Skeletal muscle satellite cell (primary cell): ENCODE measurements around the gene SNTB2.
"Not testable (repeated sequence)": the region's sequence is repeated elsewhere in the genome, so short reads cannot be mapped to it uniquely, and the experiment has no call there.

Experiments
- H3K27me3 ChIP-seq: 2 replicates; pipeline ENCODE4 v1.7.0; 2013; ENCODE audit warnings: low read length; ENCODE audit not compliant: control insufficient read depth, insufficient read depth
- H3K36me3 ChIP-seq: 2 replicates; pipeline ENCODE4 v1.7.0; 2013; ENCODE audit warnings: mild to moderate bottlenecking, control low read depth, low read length; ENCODE audit not compliant: insufficient read depth
- H3K4me1 ChIP-seq: 2 replicates; pipeline ENCODE4 v1.7.0; 2013; ENCODE audit warnings: low read length; ENCODE audit not compliant: control insufficient read depth, insufficient read depth
- H3K4me2 ChIP-seq: 2 replicates; pipeline ENCODE4 v1.7.0; 2013; ENCODE audit warnings: mild to moderate bottlenecking, low read length
- H3K4me3 ChIP-seq: 2 replicates; pipeline ENCODE4 v1.7.0; 2013; ENCODE audit warnings: low read length
- H3K9ac ChIP-seq: 2 replicates; pipeline ENCODE4 v1.7.0; 2013; ENCODE audit warnings: mild to moderate bottlenecking, low read depth, low read length, moderate library complexity
- H3K9me3 ChIP-seq: replicated peaks from 2 replicates; pipeline ENCODE4 v1.7.0; 2013; ENCODE audit warnings: mild to moderate bottlenecking, control low read depth, low read length

Gene SNTB2

GRCh38 chr16:69270831-69271230, 83.9 kb downstream of the SNTB2 start:
- Histone ChIP-seq H3K27me3 (no peaks in the 10 kb centered on the region), H3K9ac (no peak overlapping the region), H3K36me3 (peaks cover 2% of the 10 kb centered on the region), H3K4me3 (no peak overlapping the region), H3K4me1 (peaks cover 32% of the 10 kb centered on the region), H3K4me2 (no peak overlapping the region), H3K9me3 (no peaks in the 10 kb centered on the region)

DNA sequence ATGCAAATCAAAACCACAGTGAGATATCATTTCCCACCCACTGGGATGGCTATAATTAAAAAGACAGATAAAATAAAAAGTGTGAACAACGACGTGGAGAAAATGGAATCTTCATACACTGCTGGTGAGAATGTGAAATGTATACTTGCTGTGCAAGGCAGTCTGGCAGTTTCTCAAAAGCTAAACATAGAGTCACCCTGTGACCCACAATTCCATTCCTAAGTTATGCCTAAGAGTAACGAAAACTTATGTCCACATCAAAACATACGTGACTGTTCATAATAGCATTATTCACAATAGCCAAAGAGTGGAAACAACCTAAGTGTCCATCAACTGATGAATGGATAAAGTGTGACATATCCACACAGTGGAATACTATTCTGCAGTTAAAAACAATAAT, 86.0 kb downstream of the SNTB2 start:
- H3K4me1 ChIP-seq, result peaks cover 49% of the 10 kb centered on the region
- H3K36me3 ChIP-seq, result peaks cover 2% of the 10 kb centered on the region
- no peaks in the 10 kb centered on the region for H3K9me3 ChIP-seq
- H3K27me3 ChIP-seq, result no peaks in the 10 kb centered on the region
- no peak overlapping the region for H3K4me2 ChIP-seq
- no peak overlapping the region for H3K4me3 ChIP-seq
- no peak overlapping the region for H3K9ac ChIP-seq

DNA sequence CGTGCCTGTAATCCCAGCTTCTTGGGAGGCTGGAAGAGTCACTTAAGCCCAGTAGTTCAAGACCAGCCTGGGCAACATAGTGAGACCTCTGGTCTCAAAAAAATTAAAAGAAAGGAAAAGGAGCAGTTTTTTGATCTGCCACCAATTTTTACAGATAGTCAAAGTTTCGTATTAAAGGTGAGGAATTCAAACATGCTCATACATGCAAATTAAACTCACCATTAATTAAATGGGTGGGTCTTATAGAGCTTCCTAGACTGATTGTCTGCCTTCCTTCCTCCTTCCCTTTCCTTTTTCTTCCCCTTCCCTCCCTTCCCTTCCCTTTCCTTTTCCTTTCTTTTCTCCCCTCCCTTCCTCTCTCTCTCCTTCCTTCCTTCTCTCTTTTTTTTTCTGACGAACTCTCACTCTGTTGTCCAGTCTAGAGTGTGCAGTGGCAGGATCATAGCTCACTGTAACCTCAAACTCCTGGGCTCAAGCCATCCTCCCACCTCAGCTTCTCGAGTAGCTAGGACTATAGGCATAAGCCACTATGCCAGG, 87.8 kb downstream of the SNTB2 start:
- Histone ChIP-seq H3K4me1 (peaks cover 49% of the 10 kb centered on the region), H3K4me3 (no peak overlapping the region), H3K9me3 (no peaks in the 10 kb centered on the region), H3K36me3 (peaks cover 2% of the 10 kb centered on the region), H3K4me2 (no peak overlapping the region), H3K9ac (no peak overlapping the region), H3K27me3 (no peaks in the 10 kb centered on the region)

DNA sequence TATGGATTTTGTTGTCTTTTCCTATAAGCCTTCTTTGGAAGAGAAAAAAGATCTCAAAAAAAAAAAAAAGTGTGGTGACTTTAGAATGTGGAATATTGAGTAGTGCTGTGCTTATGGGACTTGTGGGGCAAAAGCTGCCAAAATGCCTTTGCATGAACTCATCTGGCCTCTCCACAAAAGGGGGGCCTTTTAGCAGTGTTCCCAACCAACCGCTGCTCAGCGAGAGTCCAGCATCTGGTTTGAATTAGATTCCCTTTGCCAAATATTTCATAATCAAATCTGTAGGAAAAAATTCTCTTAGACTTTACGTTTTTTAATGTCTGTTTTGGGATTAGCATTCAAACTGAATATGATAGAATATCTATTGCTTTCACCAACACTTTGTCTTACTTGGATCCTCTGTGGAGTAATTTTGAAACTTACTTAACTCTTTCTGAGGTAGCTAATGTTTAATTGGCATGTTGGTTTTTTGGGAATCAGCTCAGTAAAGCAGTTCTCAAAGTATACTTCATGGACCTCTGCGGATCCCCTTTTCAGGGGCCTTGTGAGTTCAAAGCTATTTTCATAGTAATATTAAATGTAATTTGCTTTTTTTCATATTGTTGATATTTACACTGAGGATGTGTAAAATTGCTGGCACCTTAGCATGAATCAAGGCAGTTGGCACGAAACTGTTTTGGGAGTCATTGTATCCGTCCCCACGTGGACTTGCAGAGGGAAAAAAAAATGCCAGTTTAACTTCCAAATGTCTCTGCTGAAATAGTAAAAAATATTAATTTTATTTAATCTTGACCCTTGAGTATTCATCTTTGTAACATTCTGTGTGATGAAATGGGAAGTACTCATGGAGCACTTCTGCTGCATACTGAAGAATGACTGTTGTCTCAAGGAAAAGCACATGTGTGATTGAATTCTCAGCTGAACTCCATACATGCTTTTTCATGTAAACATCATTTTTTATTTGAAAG, 89.5 kb downstream of the SNTB2 start:
- H3K27me3 ChIP-seq, result no peaks in the 10 kb centered on the region
- H3K4me2 ChIP-seq, result peak overlapping the region; percentile 77
- peak overlapping the region; percentile 28 for H3K4me3 ChIP-seq
- no peaks in the 10 kb centered on the region for H3K9me3 ChIP-seq
- H3K36me3 ChIP-seq, result no peaks in the 10 kb centered on the region
- peaks cover 39% of the 10 kb centered on the region for H3K4me1 ChIP-seq
- H3K9ac ChIP-seq, result peak overlapping the region; percentile 69

GRCh38 chr16:69277413-69277812, 90.4 kb downstream of the SNTB2 start:
- Histone ChIP-seq H3K9me3 (no peaks in the 10 kb centered on the region), H3K9ac (no peak overlapping the region), H3K4me2 (no peak overlapping the region), H3K4me3 (no peak overlapping the region), H3K4me1 (peaks cover 39% of the 10 kb centered on the region), H3K27me3 (no peaks in the 10 kb centered on the region), H3K36me3 (no peaks in the 10 kb centered on the region)

GRCh38 chr16:69283851-69284250, 96.9 kb downstream of the SNTB2 start:
- H3K9me3 ChIP-seq, result no peaks in the 10 kb centered on the region
- no peak overlapping the region for H3K4me3 ChIP-seq
- H3K4me2 ChIP-seq, result no peak overlapping the region
- H3K36me3 ChIP-seq, result peaks cover 16% of the 10 kb centered on the region
- peaks cover 7% of the 10 kb centered on the region for H3K4me1 ChIP-seq
- H3K27me3 ChIP-seq, result no peaks in the 10 kb centered on the region
- no peak overlapping the region for H3K9ac ChIP-seq

DNA sequence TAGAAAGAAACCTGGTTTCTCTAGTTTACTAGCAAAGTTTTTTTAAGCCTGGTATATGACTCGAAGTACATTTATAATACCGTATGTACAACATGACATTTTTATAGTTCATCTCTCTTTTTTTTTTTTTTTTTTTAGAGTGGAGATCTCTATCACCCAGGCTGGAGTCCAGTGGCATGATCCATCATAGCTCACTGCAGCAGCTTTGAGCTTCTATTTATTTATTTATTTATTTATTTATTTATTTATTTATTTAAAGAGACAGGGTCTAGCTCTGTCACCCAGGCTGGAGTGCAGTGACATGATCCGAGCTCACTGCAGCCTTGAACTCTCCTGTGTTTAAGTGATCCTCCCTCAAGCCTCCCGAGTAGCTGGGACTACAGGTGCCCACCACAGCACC, 98.3 kb downstream of the SNTB2 start:
- peaks cover 7% of the 10 kb centered on the region for H3K4me1 ChIP-seq
- H3K36me3 ChIP-seq, result peaks cover 16% of the 10 kb centered on the region
- no peak overlapping the region for H3K4me3 ChIP-seq
- no peaks in the 10 kb centered on the region for H3K27me3 ChIP-seq
- H3K4me2 ChIP-seq, result no peak overlapping the region
- no peak overlapping the region for H3K9ac ChIP-seq
- no peaks in the 10 kb centered on the region for H3K9me3 ChIP-seq

GRCh38 chr16:69286941-69287713, 100.2 kb downstream of the SNTB2 start:
- peaks cover 16% of the 10 kb centered on the region for H3K36me3 ChIP-seq
- no peak overlapping the region for H3K4me2 ChIP-seq
- H3K4me1 ChIP-seq, result peaks cover 7% of the 10 kb centered on the region
- no peaks in the 10 kb centered on the region for H3K9me3 ChIP-seq
- H3K27me3 ChIP-seq, result no peaks in the 10 kb centered on the region
- H3K4me3 ChIP-seq, result no peak overlapping the region
- H3K9ac ChIP-seq, result peak overlapping the region; percentile 22

DNA sequence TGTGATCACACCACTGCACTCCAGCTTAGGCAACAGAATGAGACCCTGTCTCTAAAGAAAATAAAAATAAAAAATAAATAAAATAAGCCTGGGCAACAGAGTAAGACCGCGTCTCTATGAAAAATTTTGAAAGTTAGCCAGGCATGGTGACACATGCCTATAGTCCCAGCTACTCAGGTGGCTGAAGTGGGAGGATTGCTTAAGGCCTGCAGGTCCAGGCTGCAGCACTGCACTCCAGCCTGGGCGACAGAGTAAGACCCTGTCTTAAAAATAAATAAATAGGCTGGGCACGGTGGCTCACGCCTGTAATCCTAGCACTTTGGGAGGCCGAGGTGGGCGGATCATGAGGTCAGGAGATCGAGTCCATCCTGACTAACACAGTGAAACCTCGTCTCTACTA, 104.7 kb downstream of the SNTB2 start:
- H3K9ac ChIP-seq, H3K27me3 ChIP-seq, H3K9me3 ChIP-seq, H3K4me2 ChIP-seq, H3K4me1 ChIP-seq, H3K4me3 ChIP-seq, H3K36me3 ChIP-seq: not testable (repeated sequence)

- Histone ChIP-seq H3K4me1 (no peaks in the 10 kb centered on the region), H3K27me3 (no peaks in the 10 kb centered on the region), H3K4me3 (no peak overlapping the region), H3K4me2 (no peak overlapping the region), H3K36me3 (peaks cover 3% of the 10 kb centered on the region), H3K9ac (no peak overlapping the region), H3K9me3 (no peaks in the 10 kb centered on the region)
Measured at GRCh38 chr16:69293401-69293800, 106.4 kb downstream of the SNTB2 start.

- Histone ChIP-seq H3K36me3 (peaks cover 3% of the 10 kb centered on the region), H3K4me1 (no peaks in the 10 kb centered on the region), H3K4me2 (no peak overlapping the region), H3K27me3 (no peaks in the 10 kb centered on the region), H3K9ac (no peak overlapping the region), H3K4me3 (no peak overlapping the region), H3K9me3 (no peaks in the 10 kb centered on the region)
Measured at GRCh38 chr16:69294051-69294450, 107.1 kb downstream of the SNTB2 start.
